B cell (primary cell): Measurements from ENCODE around the gene P2RX6. TPM values are rescaled to one million over a fixed set of nuclear protein-coding genes. Genes with fewer than 3 reads are reported as not detected.

Experiments
- ATAC-seq: fragments of 200-7000 bp; cut with Tn5 transposase; one replicate; pipeline ENCODE4 v1.10.0; 2021; ENCODE audit warnings: low read depth, mild to moderate bottlenecking, moderate number of reproducible peaks, moderate library complexity
- CTCF ChIA-PET: fragments of 350-600 bp; sonication (Branson Sonifier 250); formaldehyde crosslinking; loops from one replicate; lab custom pipeline; 2021; ENCODE audit warnings: antibody characterized with exemption, inconsistent platforms; lab: Charles Lee
- POLR2A ChIA-PET: fragments of 350-600 bp; sonication (Branson Sonifier 250); formaldehyde crosslinking; loops from one replicate; lab custom pipeline; 2021; ENCODE audit warnings: antibody characterized with exemption; lab: Charles Lee
- DNase-seq: peaks from one replicate; pipeline ENCODE4 v3.0.0; 2013
- H2AFZ ChIP-seq: 2 replicates; pipeline ENCODE4 v1.6.1; 2012; ENCODE audit warnings: mild to moderate bottlenecking, low read depth, low read length; ENCODE audit not compliant: insufficient read depth, poor library complexity, severe bottlenecking
- H3K27ac ChIP-seq, 2 donors: 1 replicate in 1 of 2; 2 replicates in 1 of 2; pipeline ENCODE4 v1.5.1; 2012 to 2013; ENCODE audit warnings: low read length in 2 of 2, mild to moderate bottlenecking in 2 of 2, moderate library complexity in 1 of 2
- H3K27me3 ChIP-seq, 4 experiments: fragments of 200-600 bp in 1 of 4; sonication (generic) in 1 of 4; replicated peaks in 1 of 4; 1 replicate in 2 of 4; 2 replicates in 2 of 4; pipeline versions ENCODE4 v1.6.1 to v1.7.0; 2013 to 2016; ENCODE audit warnings: low read length in 3 of 4, mild to moderate bottlenecking in 2 of 4, mixed read lengths in 1 of 4, moderate library complexity in 1 of 4; ENCODE audit not compliant: insufficient read depth in 4 of 4, control insufficient read depth in 3 of 4; ENCODE audit errors: control extremely low read depth in 1 of 4
- H3K36me3 ChIP-seq, 2 experiments: replicated peaks in 1 of 2; 1 replicate in 1 of 2; 2 replicates in 1 of 2; pipeline versions ENCODE4 v1.6.1 to v1.7.1; 2013; ENCODE audit warnings: low read length in 1 of 2; ENCODE audit not compliant: insufficient read depth in 2 of 2, control insufficient read depth in 1 of 2; ENCODE audit errors: control extremely low read depth in 1 of 2, extremely low read depth in 1 of 2
- H3K4me1 ChIP-seq, 2 donors: fragments of 200-600 bp in 1 of 2; sonication (generic) in 1 of 2; 1 replicate in 1 of 2; 2 replicates in 1 of 2; pipeline versions ENCODE4 v1.5.1 to v1.6.1; 2013 to 2017; ENCODE audit warnings: low read length in 2 of 2; ENCODE audit not compliant: control insufficient read depth in 2 of 2, insufficient read depth in 2 of 2
- H3K4me2 ChIP-seq: replicated peaks from 2 replicates; pipeline ENCODE3; 2012; ENCODE audit warnings: mild to moderate bottlenecking, low read depth, low read length; ENCODE audit not compliant: poor library complexity, severe bottlenecking
- H3K4me3 ChIP-seq, 5 experiments: fragments of 200-600 bp in 1 of 5; sonication (generic) in 1 of 5; 1 replicate in 3 of 5; 2 replicates in 2 of 5; pipeline versions ENCODE4 v1.5.1 to v1.7.0; 2011 to 2016; ENCODE audit warnings: low read length in 4 of 5, mild to moderate bottlenecking in 4 of 5, low read depth in 2 of 5, control low read depth in 1 of 5, moderate library complexity in 1 of 5; ENCODE audit not compliant: insufficient read depth in 1 of 5; ENCODE audit errors: control extremely low read depth in 1 of 5, extremely low read depth in 1 of 5
- H3K79me2 ChIP-seq: fragments of 200-600 bp; sonication (generic); one replicate; pipeline ENCODE4 v1.6.0; 2016; ENCODE audit warnings: low read length; ENCODE audit not compliant: control insufficient read depth, insufficient read depth
- H3K9ac ChIP-seq: fragments of 200-600 bp; sonication (generic); 2 replicates; pipeline ENCODE4 v1.6.1; 2017; ENCODE audit warnings: mild to moderate bottlenecking, low read length, moderate library complexity
- H3K9me3 ChIP-seq, 3 donors: one replicate each; pipeline versions ENCODE4 v1.6.1 to v1.7.1; 2013; ENCODE audit warnings: low read length in 2 of 3; ENCODE audit not compliant: control insufficient read depth in 2 of 3, insufficient read depth in 1 of 3; ENCODE audit errors: control extremely low read depth in 1 of 3
- H4K20me1 ChIP-seq: 2 replicates; pipeline ENCODE4 v1.6.0; 2012; ENCODE audit warnings: mild to moderate bottlenecking, low read length; ENCODE audit not compliant: insufficient read depth, control insufficient read depth, poor library complexity, severe bottlenecking
- H3K27ac Mint-ChIP-seq: one replicate; pipeline ENCODE4 v1.8.0; 2021; ENCODE audit warnings: mixed read lengths
- H3K27me3 Mint-ChIP-seq: one replicate; pipeline ENCODE4 v1.8.0; 2021; ENCODE audit warnings: mixed read lengths
- H3K4me1 Mint-ChIP-seq: one replicate; pipeline ENCODE4 v1.8.0; 2021; ENCODE audit warnings: mixed read lengths
- H3K4me3 Mint-ChIP-seq: one replicate; pipeline ENCODE4 v1.8.0; 2021; ENCODE audit warnings: mixed read lengths
- H3K9me3 Mint-ChIP-seq: one replicate; pipeline ENCODE4 v1.8.0; 2022; ENCODE audit warnings: mixed read lengths; ENCODE audit not compliant: insufficient read depth
- CTCF ChIP-seq: fragments of 200-600 bp; IDR thresholded peaks from one replicate; pipeline ENCODE4 v1.8.0; 2022; ENCODE audit warnings: antibody characterized with exemption, mild to moderate bottlenecking
- EZH2 ChIP-seq: IDR thresholded peaks from 2 replicates; pipeline ENCODE4 v1.6.1; 2012; ENCODE audit warnings: borderline replicate concordance, low read depth, mild to moderate bottlenecking, moderate library complexity, low read length; ENCODE audit not compliant: insufficient read depth, poor library complexity, severe bottlenecking
- WGBS: methylation state at CpG from one replicate; pipeline ENCODE4 v1.1.5; 2013; ENCODE audit warnings: missing lambda C conversion rate; ENCODE audit not compliant: insufficient coverage; 5-methylcytosine and 5-hydroxymethylcytosine counted together
- intact Hi-C: fragments of 100-400 bp; cut with micrococcal nuclease; formaldehyde crosslinking; loops from one replicate; pipeline ENCODE4 v1.10.0; 2022
- polyA plus RNA-seq: library from polyadenylated mRNA; depleted of rRNA; stranded (reverse); fragments of >200 nt; gene quantifications from 2 replicates; pipeline ENCODE4 v1.2.3, GENCODE V29; 2012
- total RNA-seq, 2 donors: library from RNA; stranded (reverse); fragments of 120-200 nt in 1 of 2; gene quantifications; 1 replicate in 1 of 2; 2 replicates in 1 of 2; pipeline versions ENCODE4 v1.2.3 to v1.2.4, GENCODE V29; 2013 to 2022

The P2RX6 gene
- total and polyA plus RNA-seq, 2 donors (not counting 1 experiment from before 2014, with no cell fraction given): 0.49 to 0.79 TPM

- ATAC-seq (no peak), DNase-seq (no peak)
- intact Hi-C loops: loop anchor here (10.0 kb wide), 1 partner anchor 57 kb away; the partner anchor contains the start of gene LRRC74B
- no peak overlapping the region for H3K4me3 ChIP-seq
- Mint-ChIP-seq H3K27ac (no peak overlapping the region), H3K4me3 (no peak overlapping the region), H3K27me3 (no peaks in the 10 kb centered on the region), H3K4me1 (peaks cover 12% of the 10 kb centered on the region), H3K9me3 (no peaks in the 10 kb centered on the region)
- H3K79me2 ChIP-seq: peaks cover 7% of the 10 kb centered on the region
- TF ChIP-seq CTCF (no peak), EZH2 (no peak)
- ChIA-PET POLR2A (no interaction called here), CTCF (interaction anchor here (1.2 kb wide), 1 partner anchor 31 kb away, joined by 3 read pairs; no protein-coding TSS in a partner anchor)
- H3K36me3 ChIP-seq: peaks cover 0 to 18% of the 10 kb centered on the region in 2 experiments
- H3K9ac ChIP-seq: no peak overlapping the region
- no peak overlapping the region for H2AFZ ChIP-seq
- no peaks in the 10 kb centered on the region for H3K9me3 ChIP-seq
- H3K4me1 ChIP-seq: peaks cover 7 to 8% of the 10 kb centered on the region in 2 donors
- H3K27me3 ChIP-seq: no peaks in the 10 kb centered on the region
- H4K20me1 ChIP-seq: no peaks in the 10 kb centered on the region
- WGBS: 97% methylated on average over 13 of the region's 14 CpGs
- no peak overlapping the region for H3K27ac ChIP-seq
- H3K4me2 ChIP-seq: no peak overlapping the region
Measured at GRCh38 chr22:20987375-20987774, 27.6 kb upstream of the P2RX6 start.

GRCh38 chr22:20988573-20989322, 26.2 kb upstream of the P2RX6 start:
- DNase-seq: no peak

More at GRCh38 chr22:20988573-20989322, 26.2 kb upstream of the P2RX6 start:
- ChIA-PET CTCF (no interaction called here), POLR2A (no interaction called here)
- Histone ChIP-seq H3K4me1 (no peaks in the 10 kb centered on the region), H3K27me3 (no peaks in the 10 kb centered on the region), H3K4me3 (no peak overlapping the region), H3K9me3 (no peaks in the 10 kb centered on the region), H3K27ac (no peak overlapping the region), H3K9ac (no peak overlapping the region), H3K36me3 (peaks cover 0 to 23% of the 10 kb centered on the region in 2 experiments), H3K4me2 (no peak overlapping the region), H4K20me1 (no peaks in the 10 kb centered on the region), H2AFZ (no peak overlapping the region), H3K79me2 (no peaks in the 10 kb centered on the region)
- no peak overlapping the region for H3K27ac Mint-ChIP-seq
- intact Hi-C loops: loop anchor here (10.0 kb wide), 1 partner anchor 56 kb away; the partner anchor contains the start of gene LRRC74B
- no peak overlapping the region for H3K4me3 Mint-ChIP-seq
- H3K9me3 Mint-ChIP-seq: no peaks in the 10 kb centered on the region
- no peak for ATAC-seq
- peaks cover 3% of the 10 kb centered on the region for H3K4me1 Mint-ChIP-seq
- no peak for TF ChIP-seq EZH2
- no peak for TF ChIP-seq CTCF
- H3K27me3 Mint-ChIP-seq: no peaks in the 10 kb centered on the region
- WGBS: 97% methylated on average over 16 of the region's 16 CpGs
